Measurements from ENCODE around the gene TLR9.

- TF ChIP-seq, protein P1, sequence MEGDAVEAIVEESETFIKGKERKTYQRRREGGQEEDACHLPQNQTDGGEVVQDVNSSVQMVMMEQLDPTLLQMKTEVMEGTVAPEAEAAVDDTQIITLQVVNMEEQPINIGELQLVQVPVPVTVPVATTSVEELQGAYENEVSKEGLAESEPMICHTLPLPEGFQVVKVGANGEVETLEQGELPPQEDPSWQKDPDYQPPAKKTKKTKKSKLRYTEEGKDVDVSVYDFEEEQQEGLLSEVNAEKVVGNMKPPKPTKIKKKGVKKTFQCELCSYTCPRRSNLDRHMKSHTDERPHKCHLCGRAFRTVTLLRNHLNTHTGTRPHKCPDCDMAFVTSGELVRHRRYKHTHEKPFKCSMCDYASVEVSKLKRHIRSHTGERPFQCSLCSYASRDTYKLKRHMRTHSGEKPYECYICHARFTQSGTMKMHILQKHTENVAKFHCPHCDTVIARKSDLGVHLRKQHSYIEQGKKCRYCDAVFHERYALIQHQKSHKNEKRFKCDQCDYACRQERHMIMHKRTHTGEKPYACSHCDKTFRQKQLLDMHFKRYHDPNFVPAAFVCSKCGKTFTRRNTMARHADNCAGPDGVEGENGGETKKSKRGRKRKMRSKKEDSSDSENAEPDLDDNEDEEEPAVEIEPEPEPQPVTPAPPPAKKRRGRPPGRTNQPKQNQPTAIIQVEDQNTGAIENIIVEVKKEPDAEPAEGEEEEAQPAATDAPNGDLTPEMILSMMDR (IDR thresholded peaks at IDR 0.05): no peak
- TF ChIP-seq TEAD4 (CRISPR knock-in tag; IDR thresholded peaks at IDR 0.05): no peak
- TF ChIP-seq ZNF219 (CRISPR knock-in tag; IDR thresholded peaks at IDR 0.05; ENCODE audit: borderline replicate concordance): no peak
These were observed 1.7 kb downstream of the TLR9 start for GRCh38 chr3:52223449-52224408.
